Omental fat pad (tissue), 4 donors: ENCODE measurements around the gene PRMT5. TPM values are rescaled to one million over a fixed set of nuclear protein-coding genes. Genes with fewer than 3 reads are reported as not detected.
"Not testable (repeated sequence)": the region's sequence is repeated elsewhere in the genome, so short reads cannot be mapped to it uniquely, and the experiment has no call there.

Source experiments
- ATAC-seq: fragments of 150-250 bp; one replicate; pipeline ENCODE4 v1.9.1; 2016; ENCODE audit warnings: mild to moderate bottlenecking, moderate library complexity; ENCODE audit not compliant: low FRiP score
- DNase-seq: peaks from one replicate; pipeline ENCODE4 v3.0.0-alpha.2; 2019; ENCODE audit warnings: low spot score
- total RNA-seq, 4 donors: library from RNA; depleted of rRNA; stranded (reverse); fragments of >200 nt; gene quantifications; one replicate each; pipeline ENCODE4 v1.1.0, GENCODE V29; 2016
- TF ChIP-seq, protein P1 (sequence below), 3 donors: fragments of 450-650 bp; IDR thresholded peaks; one replicate each; pipeline ENCODE4 v1.5.1; 2016 to 2017; ENCODE audit warnings: antibody characterized with exemption in 3 of 3, mild to moderate bottlenecking in 3 of 3, moderate library complexity in 2 of 3

Gene PRMT5
- total RNA-seq, 4 donors from 2014 or later = 38.8 to 54.9 (median 49.6) TPM

DNA sequence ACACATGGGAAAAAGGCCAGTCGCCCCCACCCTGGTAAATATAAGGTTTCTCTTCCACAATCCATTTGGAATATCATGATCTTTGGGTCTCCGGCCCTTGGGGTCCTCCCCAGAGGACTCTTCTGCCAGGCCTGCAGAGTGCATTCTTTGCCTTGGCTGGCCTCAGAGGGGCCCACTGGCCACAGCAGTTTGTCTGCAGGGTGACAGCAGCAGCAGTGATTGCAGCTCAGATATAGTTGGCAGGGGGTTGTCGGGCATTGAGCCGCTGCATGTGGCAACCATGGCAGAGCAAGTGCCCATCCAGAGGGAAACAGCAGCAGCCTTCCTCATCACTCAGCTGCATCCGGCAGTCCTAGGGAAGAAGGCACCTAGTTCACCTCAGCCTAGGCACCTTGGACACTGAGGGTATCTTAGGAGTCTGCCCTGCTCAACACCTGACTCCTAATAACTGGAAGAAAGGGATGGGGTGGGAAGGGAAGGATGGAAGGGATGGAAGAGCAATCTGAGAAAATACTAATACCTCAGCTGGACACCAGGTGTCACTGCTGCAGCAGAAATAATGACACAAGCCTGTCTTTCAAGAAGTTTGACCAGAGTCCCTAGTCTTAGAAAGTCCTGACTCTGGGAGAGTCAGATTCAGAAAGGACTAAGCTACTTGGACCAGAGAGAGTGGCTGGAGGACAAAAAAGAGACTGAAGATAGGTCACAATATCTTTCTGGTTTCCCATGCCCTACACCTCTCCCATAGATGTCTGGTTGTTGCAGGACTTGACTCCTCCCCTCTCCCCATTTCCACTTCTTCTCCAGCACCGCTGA, 44.2 kb upstream of the PRMT5 start:
- TF ChIP-seq, protein P1, sequence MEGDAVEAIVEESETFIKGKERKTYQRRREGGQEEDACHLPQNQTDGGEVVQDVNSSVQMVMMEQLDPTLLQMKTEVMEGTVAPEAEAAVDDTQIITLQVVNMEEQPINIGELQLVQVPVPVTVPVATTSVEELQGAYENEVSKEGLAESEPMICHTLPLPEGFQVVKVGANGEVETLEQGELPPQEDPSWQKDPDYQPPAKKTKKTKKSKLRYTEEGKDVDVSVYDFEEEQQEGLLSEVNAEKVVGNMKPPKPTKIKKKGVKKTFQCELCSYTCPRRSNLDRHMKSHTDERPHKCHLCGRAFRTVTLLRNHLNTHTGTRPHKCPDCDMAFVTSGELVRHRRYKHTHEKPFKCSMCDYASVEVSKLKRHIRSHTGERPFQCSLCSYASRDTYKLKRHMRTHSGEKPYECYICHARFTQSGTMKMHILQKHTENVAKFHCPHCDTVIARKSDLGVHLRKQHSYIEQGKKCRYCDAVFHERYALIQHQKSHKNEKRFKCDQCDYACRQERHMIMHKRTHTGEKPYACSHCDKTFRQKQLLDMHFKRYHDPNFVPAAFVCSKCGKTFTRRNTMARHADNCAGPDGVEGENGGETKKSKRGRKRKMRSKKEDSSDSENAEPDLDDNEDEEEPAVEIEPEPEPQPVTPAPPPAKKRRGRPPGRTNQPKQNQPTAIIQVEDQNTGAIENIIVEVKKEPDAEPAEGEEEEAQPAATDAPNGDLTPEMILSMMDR (IDR thresholded peaks at IDR 0.05) = peak in 1 of 3 donors; percentile 58
- ATAC-seq (peak; percentile 32), DNase-seq (no peak)

DNA sequence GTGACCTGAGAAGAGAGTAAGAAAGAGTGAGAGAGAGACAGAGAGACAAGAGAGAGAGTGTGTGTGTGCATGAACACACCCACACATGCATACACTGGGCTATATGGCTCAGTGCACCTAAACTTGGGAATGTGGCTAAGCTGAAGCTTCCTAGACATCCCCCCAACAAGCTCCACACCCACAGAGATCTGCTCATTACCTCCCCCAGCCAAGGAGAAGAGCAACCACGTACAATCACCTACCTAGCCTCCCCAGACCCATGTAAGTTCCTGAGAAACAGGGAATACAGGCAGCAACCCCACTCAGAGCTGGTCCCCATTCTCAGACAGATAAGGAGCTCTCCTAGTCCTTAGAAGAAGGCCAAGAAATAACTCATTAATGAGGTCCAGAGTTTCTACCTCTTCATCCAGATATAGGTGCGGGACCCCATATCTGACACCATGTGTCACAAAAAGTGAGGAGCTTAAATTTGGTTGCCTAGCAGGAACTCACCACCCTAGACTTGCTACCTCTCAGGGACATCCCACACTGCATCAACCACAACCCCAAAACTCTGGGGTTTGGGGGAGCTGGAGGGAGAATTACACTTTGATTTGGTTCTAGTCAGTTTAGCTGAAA, 43.2 kb upstream of the PRMT5 start:
- no peak for DNase-seq
- no peak for ATAC-seq
- TF ChIP-seq, protein P1 (IDR thresholded peaks at IDR 0.05) = no peak

DNA sequence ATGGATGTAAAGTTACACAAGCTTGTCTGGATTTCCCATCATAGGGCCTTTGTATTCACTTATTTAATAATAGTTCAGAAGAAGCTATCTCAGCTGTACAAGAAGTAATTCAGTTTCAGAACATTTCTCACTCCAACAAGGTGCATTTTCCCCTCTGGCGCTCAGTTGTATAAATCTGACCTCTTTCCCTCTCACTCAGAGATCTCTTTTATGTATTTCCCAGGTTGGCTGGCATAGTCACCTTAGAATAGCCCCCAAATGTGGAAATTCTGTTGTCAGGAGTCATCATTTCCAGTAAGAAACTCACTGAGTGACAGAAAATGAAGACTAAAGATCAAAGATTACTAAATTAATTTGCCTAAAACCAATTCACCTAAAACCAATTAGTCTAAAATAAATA, 42.0 kb upstream of the PRMT5 start:
- TF ChIP-seq, protein P1 (IDR thresholded peaks at IDR 0.05) = no peak
- ATAC-seq (no peak), DNase-seq (no peak)

DNA sequence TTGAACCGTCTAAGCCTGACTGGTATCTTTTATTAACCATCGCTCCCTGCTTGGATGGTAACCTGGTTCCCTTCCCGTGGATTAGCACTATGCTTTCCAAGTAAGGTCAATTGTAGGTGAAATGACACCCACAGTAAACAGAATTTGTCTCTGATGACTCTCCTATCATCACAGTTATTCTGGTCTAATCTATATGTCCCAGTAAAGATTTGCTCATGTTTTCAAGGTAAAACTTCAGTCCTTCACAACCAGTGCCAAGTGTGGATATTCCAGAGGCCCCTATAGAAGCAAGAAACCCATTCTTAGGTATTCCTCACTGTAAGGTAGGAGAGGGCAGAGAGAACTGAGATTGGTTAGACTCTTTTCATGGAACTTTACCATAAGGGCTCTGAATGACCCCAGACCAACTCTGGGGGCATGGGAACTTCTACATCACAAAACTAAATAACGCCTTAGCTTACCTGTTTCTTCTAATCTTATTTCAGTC, 37.6 kb upstream of the PRMT5 start:
- DNase-seq (no peak), ATAC-seq (no peak)
- TF ChIP-seq, protein P1 (IDR thresholded peaks at IDR 0.05) = no peak

DNA sequence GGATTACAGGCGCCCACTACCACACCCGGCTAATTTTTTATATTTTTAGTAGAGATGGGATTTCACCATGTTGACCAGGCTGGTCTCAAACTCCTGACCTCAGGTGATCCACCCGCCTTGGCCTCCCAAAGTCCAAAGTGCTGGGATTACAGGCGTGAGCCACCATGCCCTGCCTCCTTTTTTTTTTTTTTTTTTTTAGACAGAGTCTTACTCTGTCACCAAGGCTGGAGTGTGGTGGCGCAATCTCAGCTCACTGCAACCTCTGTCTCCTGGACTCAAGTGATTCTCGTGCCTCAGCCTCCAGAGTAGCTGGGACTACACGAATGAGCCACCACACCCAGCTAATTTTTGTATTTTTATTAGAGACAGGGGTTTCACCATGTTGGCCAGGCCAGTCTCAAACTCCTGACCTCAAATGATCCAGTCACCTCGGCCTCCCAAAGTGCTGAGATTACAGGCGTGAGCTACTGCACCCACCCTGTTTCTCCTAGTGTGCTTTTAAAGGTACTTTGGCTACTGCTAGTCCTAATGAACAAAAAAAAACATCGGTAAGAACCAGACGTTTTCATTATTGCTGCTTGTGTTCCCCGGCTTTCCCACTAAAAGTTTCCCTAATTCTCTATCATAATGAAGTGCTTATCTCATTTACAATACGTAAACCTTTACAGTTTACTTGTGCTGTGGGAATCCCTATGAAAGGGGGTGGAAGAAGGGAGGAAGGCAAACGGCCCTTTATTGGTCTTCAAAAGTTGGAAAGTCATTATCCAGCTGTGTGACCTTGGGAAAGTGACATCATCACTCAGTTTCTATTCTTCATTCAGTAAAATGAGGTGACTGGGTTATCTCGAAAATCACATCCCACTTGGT, 37.0 kb upstream of the PRMT5 start:
- not testable (repeated sequence) for DNase-seq, ATAC-seq

DNA sequence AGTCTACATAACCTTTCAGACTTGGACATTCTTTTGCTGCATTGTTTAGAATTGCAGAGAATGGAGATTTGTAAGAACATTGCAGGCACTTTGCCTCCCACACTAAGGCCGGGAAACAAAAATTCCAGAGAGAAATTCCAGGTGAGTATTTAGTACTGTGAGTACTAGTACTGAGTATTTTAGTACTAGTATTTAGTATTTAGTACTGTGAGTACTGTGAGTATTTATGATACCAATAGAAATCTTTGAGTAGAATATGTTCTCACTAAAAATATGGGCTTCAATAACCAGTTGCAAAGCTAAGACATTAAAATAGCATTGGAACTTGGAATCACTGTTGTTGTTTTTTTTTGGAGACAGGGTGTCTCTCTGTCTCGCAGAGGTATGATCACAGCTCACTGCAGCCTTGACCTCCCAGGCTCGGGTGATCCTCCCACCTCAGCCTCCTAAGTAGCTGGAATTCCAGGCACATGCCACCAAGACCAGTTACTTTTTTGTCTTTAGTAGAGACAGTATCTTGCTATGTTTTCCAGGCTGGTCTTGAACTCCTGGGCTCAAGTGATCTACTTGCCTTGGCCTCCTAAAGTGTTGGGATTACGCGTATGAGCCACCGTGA, 33.0 kb upstream of the PRMT5 start:
- ATAC-seq (no peak), DNase-seq (no peak)
- TF ChIP-seq, protein P1 (IDR thresholded peaks at IDR 0.05) = no peak
